Parathyroid adenoma (tissue), 2 donors: ENCODE measurements around the gene PTCH1.

ENCODE experiments used
- H2AFZ ChIP-seq: fragments of 300-600 bp; sonication (generic); one replicate; pipeline ENCODE4 v1.7.0; 2017; ENCODE audit warnings: antibody characterized with exemption, mild to moderate bottlenecking
- H3K27ac ChIP-seq: fragments of 300-600 bp; sonication (generic); one replicate; pipeline ENCODE4 v1.7.0; 2017
- H3K27me3 ChIP-seq: fragments of 300-600 bp; sonication (generic); one replicate; pipeline ENCODE4 v1.7.0; 2017; ENCODE audit warnings: low read length; ENCODE audit not compliant: control insufficient read depth, insufficient read depth
- H3K36me3 ChIP-seq: fragments of 300-600 bp; sonication (generic); one replicate; pipeline ENCODE4 v1.7.0; 2017; ENCODE audit warnings: low read length; ENCODE audit not compliant: control insufficient read depth, insufficient read depth
- H3K4me1 ChIP-seq: fragments of 300-600 bp; sonication (generic); one replicate; pipeline ENCODE4 v1.7.0; 2017; ENCODE audit warnings: control low read depth
- H3K4me2 ChIP-seq: fragments of 300-600 bp; sonication (generic); one replicate; pipeline ENCODE4 v1.7.0; 2017; ENCODE audit warnings: low read length
- H3K4me3 ChIP-seq: fragments of 300-600 bp; sonication (generic); one replicate; pipeline ENCODE4 v1.7.0; 2017; ENCODE audit warnings: low read depth, low read length
- H3K79me2 ChIP-seq: fragments of 300-600 bp; sonication (generic); one replicate; pipeline ENCODE4 v1.7.0; 2017; ENCODE audit warnings: control low read depth
- H3K9ac ChIP-seq: fragments of 300-600 bp; sonication (generic); one replicate; pipeline ENCODE4 v1.7.0; 2017; ENCODE audit warnings: mild to moderate bottlenecking
- H3K9me3 ChIP-seq: fragments of 300-600 bp; sonication (generic); one replicate; pipeline ENCODE4 v1.7.0; 2017; ENCODE audit warnings: low read length; ENCODE audit not compliant: control insufficient read depth
- TF ChIP-seq, protein P1 (sequence below): fragments of 300-600 bp; sonication (generic); IDR thresholded peaks from one replicate; pipeline ENCODE4 v1.7.0; 2017; ENCODE audit warnings: antibody characterized with exemption, mild to moderate bottlenecking
- donor health status: primary hyperparathyroidism.

PTCH1 gene

DNA sequence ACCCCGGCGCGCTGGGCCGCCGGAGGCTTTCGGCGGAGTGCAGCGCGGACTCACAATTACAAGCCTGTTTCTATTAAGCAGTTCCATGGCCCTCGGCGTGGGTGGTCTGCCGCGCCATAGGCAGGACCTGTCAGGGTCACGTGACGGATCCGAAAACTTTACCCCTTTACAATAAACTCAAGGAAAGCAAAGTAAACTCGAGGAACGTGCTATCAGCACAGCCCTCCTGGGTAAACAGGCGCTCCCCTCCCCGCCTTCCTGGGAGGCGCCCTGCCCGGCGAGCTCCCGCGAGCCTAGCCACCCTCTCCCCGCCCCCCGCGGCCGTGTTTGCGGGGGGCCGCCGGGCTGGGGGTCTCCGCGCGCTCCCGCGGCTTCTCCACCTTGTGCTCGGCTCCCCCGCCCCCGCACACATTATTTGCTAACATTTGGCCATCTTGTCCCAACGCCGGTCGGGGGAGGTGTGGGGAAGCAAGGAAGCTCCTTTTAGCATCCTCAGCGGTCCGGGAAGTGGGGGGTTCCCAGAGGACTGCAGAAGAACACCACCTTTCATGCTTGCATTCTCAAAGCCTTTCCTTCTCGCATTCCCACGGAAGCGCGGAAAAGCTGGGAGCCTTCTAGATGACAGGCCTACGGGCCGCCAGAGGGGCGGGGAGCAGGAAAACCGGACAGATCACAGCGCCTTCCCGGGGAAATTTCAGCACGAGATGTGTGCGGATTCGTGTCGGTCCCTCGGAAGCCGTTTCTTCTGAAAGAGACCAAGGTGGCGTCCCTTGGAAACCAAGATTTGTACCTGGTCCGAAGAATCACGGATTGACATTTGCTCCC, at the start of gene PTCH1:
PTCH1 (minus strand) TSS at position 238 of the 825 bp plus-strand sequence.
- H3K9me3 ChIP-seq: no peaks in the 10 kb centered on the region
- H3K4me1 ChIP-seq: no peaks in the 10 kb centered on the region
- no peak within 1 kb of the TSS for H3K9ac ChIP-seq
- H2AFZ ChIP-seq: peak within 1 kb of the TSS; percentile 88
- no peaks in the 10 kb centered on the region for H3K79me2 ChIP-seq
- H3K36me3 ChIP-seq: no peaks in the 10 kb centered on the region
- H3K27me3 ChIP-seq: no peaks in the 10 kb centered on the region
- TF ChIP-seq, protein P1, sequence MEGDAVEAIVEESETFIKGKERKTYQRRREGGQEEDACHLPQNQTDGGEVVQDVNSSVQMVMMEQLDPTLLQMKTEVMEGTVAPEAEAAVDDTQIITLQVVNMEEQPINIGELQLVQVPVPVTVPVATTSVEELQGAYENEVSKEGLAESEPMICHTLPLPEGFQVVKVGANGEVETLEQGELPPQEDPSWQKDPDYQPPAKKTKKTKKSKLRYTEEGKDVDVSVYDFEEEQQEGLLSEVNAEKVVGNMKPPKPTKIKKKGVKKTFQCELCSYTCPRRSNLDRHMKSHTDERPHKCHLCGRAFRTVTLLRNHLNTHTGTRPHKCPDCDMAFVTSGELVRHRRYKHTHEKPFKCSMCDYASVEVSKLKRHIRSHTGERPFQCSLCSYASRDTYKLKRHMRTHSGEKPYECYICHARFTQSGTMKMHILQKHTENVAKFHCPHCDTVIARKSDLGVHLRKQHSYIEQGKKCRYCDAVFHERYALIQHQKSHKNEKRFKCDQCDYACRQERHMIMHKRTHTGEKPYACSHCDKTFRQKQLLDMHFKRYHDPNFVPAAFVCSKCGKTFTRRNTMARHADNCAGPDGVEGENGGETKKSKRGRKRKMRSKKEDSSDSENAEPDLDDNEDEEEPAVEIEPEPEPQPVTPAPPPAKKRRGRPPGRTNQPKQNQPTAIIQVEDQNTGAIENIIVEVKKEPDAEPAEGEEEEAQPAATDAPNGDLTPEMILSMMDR: no peak
- peak within 1 kb of the TSS; percentile 52 for H3K4me3 ChIP-seq
- H3K27ac ChIP-seq: no peak within 1 kb of the TSS
- H3K4me2 ChIP-seq: peak within 1 kb of the TSS; percentile 70

DNA sequence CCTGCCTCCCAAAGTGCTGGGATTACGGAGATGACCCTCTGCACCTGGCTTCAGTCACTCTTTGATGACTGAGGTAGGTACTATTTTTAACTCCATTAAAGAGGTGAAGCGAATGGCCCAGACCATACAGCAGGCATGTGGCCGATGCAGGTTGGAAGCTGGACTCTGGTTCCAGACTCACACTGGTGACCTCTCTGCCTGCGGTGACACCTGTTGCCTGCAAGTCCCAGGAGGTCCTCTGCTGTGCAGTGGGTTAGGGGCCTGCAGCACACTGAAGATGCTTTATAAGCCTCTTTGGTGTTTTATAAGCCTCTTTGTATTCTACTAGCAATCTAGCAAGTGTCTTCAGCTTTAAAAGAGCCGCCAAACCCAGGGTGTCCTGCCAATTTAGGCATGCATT, 49.2 kb upstream of the PTCH1 start:
- Histone ChIP-seq H3K27ac (no peak overlapping the region), H3K4me3 (no peak overlapping the region), H3K4me1 (no peaks in the 10 kb centered on the region), H3K36me3 (no peaks in the 10 kb centered on the region), H3K79me2 (no peaks in the 10 kb centered on the region), H3K4me2 (no peak overlapping the region), H3K27me3 (no peaks in the 10 kb centered on the region), H3K9me3 (no peaks in the 10 kb centered on the region), H3K9ac (no peak overlapping the region), H2AFZ (no peak overlapping the region)
- TF ChIP-seq, protein P1: no peak

DNA sequence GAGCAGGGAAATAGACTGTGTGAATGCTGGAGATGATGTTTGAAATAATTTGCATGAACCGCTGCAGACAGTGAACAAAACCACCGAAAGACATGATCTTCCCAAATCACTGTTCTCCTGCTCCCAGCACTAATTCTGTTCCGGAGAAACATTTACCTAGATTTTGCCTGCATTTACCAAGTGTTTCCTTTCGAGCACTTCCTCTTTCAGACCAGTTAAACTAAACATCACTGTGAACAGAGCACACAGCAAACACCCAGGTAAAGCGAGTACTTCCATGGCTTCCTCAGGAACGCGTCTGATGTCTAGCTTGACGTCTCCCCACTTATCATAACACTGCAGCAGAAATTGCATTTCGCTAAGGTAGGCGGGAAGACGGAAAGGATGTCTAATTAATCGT, 45.1 kb upstream of the PTCH1 start:
- no peaks in the 10 kb centered on the region for H3K4me1 ChIP-seq

DNA sequence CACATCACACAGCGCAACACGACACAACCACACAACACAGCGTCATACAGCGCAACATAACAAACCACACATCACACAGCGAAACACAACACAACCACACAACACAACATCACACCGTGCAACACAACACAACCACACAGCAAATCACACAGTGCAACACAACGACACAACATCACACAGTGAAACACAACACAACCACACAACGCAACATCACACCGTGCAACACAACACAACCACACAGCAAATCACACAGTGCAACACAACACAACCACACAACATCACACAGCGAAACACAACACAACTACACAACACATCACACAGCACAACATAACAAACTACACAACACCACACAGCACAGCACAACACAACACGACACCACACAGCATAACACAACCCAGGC, 40.4 kb upstream of the PTCH1 start:
- TF ChIP-seq, protein P1: no peak
- no peaks in the 10 kb centered on the region for H3K27me3 ChIP-seq
- H3K4me1 ChIP-seq: no peaks in the 10 kb centered on the region

More for the DNA sequence above, 45.1 kb upstream of the PTCH1 start:
- Histone ChIP-seq H3K4me3 (no peak overlapping the region), H3K4me2 (no peak overlapping the region), H3K27ac (no peak overlapping the region), H3K27me3 (no peaks in the 10 kb centered on the region), H3K36me3 (no peaks in the 10 kb centered on the region), H2AFZ (no peak overlapping the region), H3K9me3 (no peaks in the 10 kb centered on the region), H3K9ac (no peak overlapping the region), H3K79me2 (no peaks in the 10 kb centered on the region)
- TF ChIP-seq, protein P1: no peak

DNA sequence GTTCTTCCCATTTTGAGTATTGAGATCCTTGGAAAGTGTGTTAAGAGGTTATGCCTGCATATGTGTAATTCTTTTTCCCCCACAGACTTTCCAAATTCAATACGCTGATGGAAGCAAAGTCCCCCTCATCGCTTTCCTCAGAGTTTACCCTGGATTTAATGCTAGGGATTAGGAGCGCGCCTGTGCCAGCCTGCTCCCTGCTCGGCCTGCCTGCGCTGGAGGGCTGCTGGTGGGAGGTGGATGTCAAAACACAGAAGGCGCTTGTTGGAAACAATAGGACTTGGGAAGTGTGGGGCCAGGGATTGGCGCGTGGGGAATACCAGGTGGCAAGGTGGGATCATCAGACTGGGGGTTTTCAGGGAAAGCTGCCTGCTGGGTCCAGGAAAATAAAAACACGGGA, 39.8 kb upstream of the PTCH1 start:
- no peak overlapping the region for H3K4me2 ChIP-seq
- TF ChIP-seq, protein P1: no peak
- no peaks in the 10 kb centered on the region for H3K27me3 ChIP-seq
- no peak overlapping the region for H3K9ac ChIP-seq
- no peaks in the 10 kb centered on the region for H3K36me3 ChIP-seq
- no peaks in the 10 kb centered on the region for H3K9me3 ChIP-seq
- no peak overlapping the region for H3K27ac ChIP-seq
- no peaks in the 10 kb centered on the region for H3K4me1 ChIP-seq
- H3K79me2 ChIP-seq: no peaks in the 10 kb centered on the region
- no peak overlapping the region for H2AFZ ChIP-seq
- H3K4me3 ChIP-seq: no peak overlapping the region

More for the DNA sequence above, 40.4 kb upstream of the PTCH1 start:
- Histone ChIP-seq H3K9ac (no peak overlapping the region), H3K9me3 (no peaks in the 10 kb centered on the region), H3K4me3 (no peak overlapping the region), H3K4me2 (no peak overlapping the region), H2AFZ (no peak overlapping the region), H3K79me2 (no peaks in the 10 kb centered on the region), H3K27ac (no peak overlapping the region), H3K36me3 (no peaks in the 10 kb centered on the region)
